Measurements from ENCODE around the gene MCRIP1. TPM values are rescaled to one million over a fixed set of nuclear protein-coding genes. Genes with fewer than 3 reads are reported as not detected.

Gene MCRIP1, protein sequence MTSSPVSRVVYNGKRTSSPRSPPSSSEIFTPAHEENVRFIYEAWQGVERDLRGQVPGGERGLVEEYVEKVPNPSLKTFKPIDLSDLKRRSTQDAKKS
- 95.2 TPM for total RNA-seq

DNA sequence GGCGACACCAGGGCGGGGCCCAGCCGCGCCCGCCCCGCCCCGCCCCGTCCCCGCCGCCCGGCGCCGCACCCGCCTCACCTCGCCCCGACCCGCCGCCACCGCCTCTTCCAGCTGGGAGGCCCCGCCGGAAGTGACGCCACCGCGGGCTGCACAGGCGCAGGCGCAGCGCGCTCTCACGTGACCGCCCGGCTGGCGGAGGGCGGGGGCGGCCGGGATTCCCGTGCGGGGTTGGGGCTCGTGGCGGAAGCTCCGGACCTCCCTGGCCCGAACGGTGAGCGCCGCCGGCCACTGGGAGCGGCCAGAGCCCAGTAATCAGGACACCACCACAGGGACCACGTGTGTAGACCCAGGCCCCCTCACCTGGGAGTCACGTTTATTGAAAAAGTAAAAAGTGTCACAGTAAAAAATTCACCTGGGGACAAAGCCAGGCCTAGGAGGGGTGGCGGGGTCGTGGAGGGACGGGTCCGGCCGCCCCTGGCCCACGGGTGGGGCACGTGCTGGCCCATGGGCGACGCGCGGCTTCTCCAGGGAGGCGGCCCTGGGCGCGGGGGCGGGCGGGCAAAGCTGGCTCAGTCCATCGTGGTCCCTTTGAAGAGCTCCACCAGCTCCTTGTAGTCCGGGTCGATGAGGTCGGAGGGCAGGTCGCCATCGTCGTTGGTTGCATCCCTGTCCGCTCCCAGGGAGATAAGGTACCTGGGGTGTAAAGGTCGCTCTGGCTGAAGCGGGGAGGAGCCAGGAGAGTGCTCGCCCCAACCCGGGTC is at the start of gene MCRIP1:
Gene MCRIP1, minus strand, starts transcription at position 132 of the 761 bp plus-strand sequence. CDS start 8,785 bp downstream, outside the sequence.

GRCh38 chr17:81870981-81871386 is 37.9 kb upstream of the MCRIP1 start, which contains the start of gene ARHGDIA:
ARHGDIA (minus strand) TSS chr17:81871337; CDS start chr17:81869930, 1,407 bp downstream.

GRCh38 chr17:81859906-81860755 is 27.0 kb upstream of the MCRIP1 start, which contains the start of gene P4HB:
P4HB (minus strand) TSS chr17:81860535; CDS start chr17:81860471, 64 bp downstream.

GRCh38 chr17:81834831-81835267 is 1.8 kb upstream of the MCRIP1 start, which contains the start of gene PPP1R27:
PPP1R27 (minus strand) TSS chr17:81835050; CDS start chr17:81834953, 97 bp downstream.

DNA sequence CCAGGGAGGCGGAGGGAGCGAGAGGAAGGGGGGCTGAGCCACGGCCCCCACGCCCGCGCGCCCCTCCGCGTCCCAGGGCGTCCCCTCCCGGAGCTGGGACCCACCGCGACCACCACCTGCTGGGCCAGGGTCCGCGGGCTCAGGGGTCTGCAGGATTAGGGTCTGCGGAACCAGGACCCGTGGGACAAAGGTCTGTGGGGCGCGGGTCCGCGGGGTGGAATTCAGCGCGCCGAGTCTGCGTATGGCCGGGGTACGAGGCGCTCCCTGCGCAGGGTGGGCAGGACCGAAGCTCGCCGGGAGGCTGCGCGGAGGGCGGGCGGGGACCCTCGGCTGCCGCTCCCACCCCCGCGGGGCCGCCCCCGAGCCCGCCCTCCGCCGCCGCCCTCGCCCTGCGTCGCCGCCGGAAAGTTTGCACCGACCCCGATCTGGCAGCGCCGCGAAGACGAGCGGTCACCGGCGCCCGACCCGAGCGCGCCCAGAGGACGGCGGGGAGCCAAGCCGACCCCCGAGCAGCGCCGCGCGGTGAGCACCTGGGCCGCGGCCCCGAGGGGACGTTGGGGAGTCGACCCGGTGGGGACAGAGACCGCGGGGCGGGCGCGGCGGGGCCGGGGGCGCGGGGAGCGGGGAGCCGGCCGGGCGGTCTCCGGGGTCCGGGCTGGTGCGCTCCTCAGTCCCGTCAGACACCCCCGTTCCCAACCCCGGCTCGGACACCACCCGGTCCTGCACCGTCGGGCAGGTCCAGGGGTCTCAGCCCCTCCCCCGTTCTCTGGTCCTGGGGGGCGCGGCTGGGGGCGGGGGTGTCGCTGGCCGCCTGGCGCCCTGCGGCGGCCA is 29.1 kb downstream of the MCRIP1 start, which contains the start of gene GCGR:
Gene GCGR, plus strand, starts transcription at position 423 of the 831 bp plus-strand sequence. CDS start 4,869 bp downstream, outside the sequence.

Other genes starting within 250 kb of the MCRIP1 start
- 55.6 TPM for gene NPLOC4, start 196.2 kb downstream of the MCRIP1 start, total RNA-seq
- 3.9 TPM for gene TSPAN10, start 196.1 kb downstream of the MCRIP1 start, total RNA-seq
- gene PDE6G, start 176.7 kb downstream of the MCRIP1 start, total RNA-seq: 4.4 TPM
- gene OXLD1, start 166.7 kb downstream of the MCRIP1 start, total RNA-seq: 16.5 TPM
- gene CCDC137, start 166.6 kb downstream of the MCRIP1 start, total RNA-seq: 8.1 TPM
- gene ARL16, start 149.5 kb downstream of the MCRIP1 start, total RNA-seq: 56.7 TPM
- 82.9 TPM for gene HGS, start 149.3 kb downstream of the MCRIP1 start, total RNA-seq
- gene MRPL12, start 129.9 kb downstream of the MCRIP1 start, total RNA-seq: 23.5 TPM
- 15.3 TPM for gene SLC25A10, start 121.0 kb downstream of the MCRIP1 start, total RNA-seq
- gene GCGR, start 29.1 kb downstream of the MCRIP1 start, total RNA-seq: 14.0 TPM
- gene PPP1R27, start 1.8 kb upstream of the MCRIP1 start, total RNA-seq: 5.7 TPM
- 276 TPM for gene P4HB, start 27.2 kb upstream of the MCRIP1 start, total RNA-seq
- 113 TPM for gene ARHGDIA, start 38.0 kb upstream of the MCRIP1 start, total RNA-seq
- 61.4 TPM for gene ALYREF, start 58.3 kb upstream of the MCRIP1 start, total RNA-seq
- gene ANAPC11, start 58.4 kb upstream of the MCRIP1 start, total RNA-seq: 75.0 TPM
- 1.3 TPM for gene NPB, start 68.9 kb upstream of the MCRIP1 start, total RNA-seq
- gene PCYT2, start 78.1 kb upstream of the MCRIP1 start, total RNA-seq: 28.9 TPM
- 10.6 TPM for gene SIRT7, start 84.9 kb upstream of the MCRIP1 start, total RNA-seq
- 12.2 TPM for gene MAFG, start 94.4 kb upstream of the MCRIP1 start, total RNA-seq
- 27.0 TPM for gene PYCR1, start 104.0 kb upstream of the MCRIP1 start, total RNA-seq
- gene MYADML2, start 113.9 kb upstream of the MCRIP1 start, total RNA-seq: 8.3 TPM
- 2.6 TPM for gene NOTUM, start 127.9 kb upstream of the MCRIP1 start, total RNA-seq
- 43.7 TPM for gene ASPSCR1, start 144.3 kb upstream of the MCRIP1 start, total RNA-seq
- gene CENPX, start 189.6 kb upstream of the MCRIP1 start, total RNA-seq: 29.4 TPM
- 10.9 TPM for gene LRRC45, start 190.0 kb upstream of the MCRIP1 start, total RNA-seq
- 11.0 TPM for gene RAC3, start 198.4 kb upstream of the MCRIP1 start, total RNA-seq
- 51.6 TPM for gene DCXR, start 204.4 kb upstream of the MCRIP1 start, total RNA-seq
- gene RFNG, start 218.5 kb upstream of the MCRIP1 start, total RNA-seq: 55.4 TPM
- 112 TPM for gene GPS1, start 218.6 kb upstream of the MCRIP1 start, total RNA-seq
- 57.0 TPM for gene DUS1L, start 232.5 kb upstream of the MCRIP1 start, total RNA-seq

Measured in metanephros (tissue), 1 donor.